Upper lobe of right lung (tissue), 1 donor: Measurements from ENCODE around the gene ZSCAN32. TPM values are rescaled to one million over a fixed set of nuclear protein-coding genes. Genes with fewer than 3 reads are reported as not detected.

ENCODE experiments used
- ATAC-seq: fragments of 200-7000 bp; cut with Tn5 transposase; one replicate; pipeline ENCODE4 v1.9.1; 2020; ENCODE audit warnings: mild to moderate bottlenecking, moderate library complexity
- DNase-seq: peaks from one replicate; pipeline ENCODE4 v3.0.0-alpha.2; 2020
- H3K27ac ChIP-seq: fragments of 200-600 bp; one replicate; pipeline ENCODE4 v1.8.0; 2022
- H3K27me3 ChIP-seq: fragments of 200-600 bp; one replicate; pipeline ENCODE4 v1.8.0; 2022; ENCODE audit warnings: mild to moderate bottlenecking
- H3K36me3 ChIP-seq: fragments of 200-600 bp; one replicate; pipeline ENCODE4 v1.8.0; 2022
- H3K4me1 ChIP-seq: fragments of 200-600 bp; one replicate; pipeline ENCODE4 v1.8.0; 2022
- H3K4me3 ChIP-seq: fragments of 200-600 bp; one replicate; pipeline ENCODE4 v1.8.0; 2022; ENCODE audit warnings: mild to moderate bottlenecking
- H3K9me3 ChIP-seq: fragments of 200-600 bp; one replicate; pipeline ENCODE4 v1.8.0; 2022
- CTCF ChIP-seq: fragments of 200-600 bp; IDR thresholded peaks from one replicate; pipeline ENCODE4 v1.8.0; 2022; ENCODE audit warnings: antibody characterized with exemption
- intact Hi-C: fragments of 100-400 bp; cut with DNase I; formaldehyde crosslinking; loops from one replicate; pipeline ENCODE4 v1.11.0; 2022
- total RNA-seq: library from RNA; stranded (reverse); fragmentation: NEBNext Ultra II Directional; extraction: Animal tissue kit (Norgen Biotek cat#: 25700); gene quantifications from one replicate; pipeline ENCODE4 v1.2.1, GENCODE V29; 2021
- donor health status: DM: no; HTN: yes; CAD: no; lungs with severe emphysema.

The ZSCAN32 gene
- total RNA-seq, 1 donor from 2014 or later = 13.1 TPM

- no peak for TF ChIP-seq CTCF
- Histone ChIP-seq H3K4me1 (no peaks in the 10 kb centered on the region), H3K9me3 (peaks cover 16% of the 10 kb centered on the region), H3K27me3 (no peaks in the 10 kb centered on the region), H3K4me3 (no peak overlapping the region), H3K27ac (no peak overlapping the region), H3K36me3 (no peaks in the 10 kb centered on the region)
- intact Hi-C loops = no loop called here
- ATAC-seq (no peak), DNase-seq (no peak)
These were observed 31.7 kb downstream of the ZSCAN32 start for GRCh38 chr16:3369073-3369472.

- no peak for TF ChIP-seq CTCF
- peak overlapping the region; percentile 78 for H3K27ac ChIP-seq
- H3K4me1 ChIP-seq = no peaks in the 10 kb centered on the region
- DNase-seq = peak; percentile 92
- H3K9me3 ChIP-seq = peaks cover 5% of the 10 kb centered on the region
- H3K27me3 ChIP-seq = peaks cover 5% of the 10 kb centered on the region
- intact Hi-C loops = no loop called here
- H3K4me3 ChIP-seq = peak overlapping the region; percentile 58
- peak; percentile 99 for ATAC-seq
- H3K36me3 ChIP-seq = no peaks in the 10 kb centered on the region
These were observed 35.9 kb downstream of the ZSCAN32 start for GRCh38 chr16:3364774-3365427.

GRCh38 chr16:3363793-3364192 is 37.0 kb downstream of the ZSCAN32 start:
- intact Hi-C loops = no loop called here

DNA sequence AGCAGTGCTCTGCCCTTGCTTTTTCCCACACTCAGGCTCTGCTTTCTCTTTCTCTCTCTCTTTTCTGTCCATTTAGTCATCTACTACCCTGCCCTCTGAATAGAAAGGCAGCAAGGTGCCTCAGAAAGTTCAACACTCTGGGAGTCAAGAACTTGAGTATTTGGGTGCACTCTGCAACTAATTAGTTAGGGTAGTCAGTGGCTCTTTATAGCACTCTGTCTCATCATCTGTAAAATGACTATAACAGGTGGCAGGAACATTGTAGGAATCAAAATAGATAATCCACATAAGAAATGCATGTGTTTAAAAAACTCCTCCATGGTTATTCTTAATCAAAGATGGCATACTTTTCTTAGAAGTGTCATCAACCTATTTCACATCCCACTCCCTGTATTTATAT is 37.9 kb downstream of the ZSCAN32 start:
- intact Hi-C loops = no loop called here
- DNase-seq = no peak
- H3K27me3 ChIP-seq = peaks cover 5% of the 10 kb centered on the region

More at GRCh38 chr16:3363793-3364192, 37.0 kb downstream of the ZSCAN32 start:
- H3K36me3 ChIP-seq = no peaks in the 10 kb centered on the region
- H3K9me3 ChIP-seq = peaks cover 5% of the 10 kb centered on the region
- H3K27me3 ChIP-seq = peaks cover 5% of the 10 kb centered on the region
- H3K4me3 ChIP-seq = no peak overlapping the region
- TF ChIP-seq CTCF = no peak
- no peak overlapping the region for H3K27ac ChIP-seq
- no peaks in the 10 kb centered on the region for H3K4me1 ChIP-seq
- ATAC-seq (no peak), DNase-seq (no peak)

GRCh38 chr16:3358871-3359270 is 41.9 kb downstream of the ZSCAN32 start:
- H3K36me3 ChIP-seq = no peaks in the 10 kb centered on the region
- H3K4me1 ChIP-seq = no peaks in the 10 kb centered on the region
- no peak for DNase-seq
- intact Hi-C loops = no loop called here
- ATAC-seq = no peak
- H3K9me3 ChIP-seq = no peaks in the 10 kb centered on the region
- H3K27ac ChIP-seq = no peak overlapping the region
- H3K4me3 ChIP-seq = no peak overlapping the region
- no peak for TF ChIP-seq CTCF
- H3K27me3 ChIP-seq = peaks cover 5% of the 10 kb centered on the region

More for the DNA sequence above, 37.9 kb downstream of the ZSCAN32 start:
- TF ChIP-seq CTCF = no peak
- Histone ChIP-seq H3K9me3 (peaks cover 5% of the 10 kb centered on the region), H3K36me3 (no peaks in the 10 kb centered on the region), H3K27ac (no peak overlapping the region), H3K4me3 (no peak overlapping the region), H3K4me1 (no peaks in the 10 kb centered on the region)
- ATAC-seq = no peak

GRCh38 chr16:3356118-3356517 is 44.7 kb downstream of the ZSCAN32 start:
- intact Hi-C loops = no loop called here
- Histone ChIP-seq H3K4me3 (no peak overlapping the region), H3K36me3 (no peaks in the 10 kb centered on the region), H3K27me3 (peaks cover 5% of the 10 kb centered on the region), H3K9me3 (no peaks in the 10 kb centered on the region), H3K4me1 (no peaks in the 10 kb centered on the region), H3K27ac (no peak overlapping the region)
- DNase-seq (no peak), ATAC-seq (no peak)
- no peak for TF ChIP-seq CTCF
